SJSA1 (cell line): ENCODE measurements around the gene PLXND1. TPM values are rescaled to one million over a fixed set of nuclear protein-coding genes. Genes with fewer than 3 reads are reported as not detected.

Experiments used
- DNase-seq, 2 experiments: peaks; one replicate each; pipeline ENCODE4 v3.0.0-alpha.2; 2015 to 2020; ENCODE audit warnings: low spot score in 2 of 2, low read depth in 1 of 2
- H3K27ac ChIP-seq: fragments of 250-450 bp; sonication (Bioruptor Pico); 2 replicates; pipeline ENCODE4 v1.5.1; 2020; ENCODE audit warnings: mild to moderate bottlenecking, moderate library complexity
- H3K27me3 ChIP-seq: fragments of 250-450 bp; sonication (Bioruptor Pico); replicated peaks from 2 replicates; pipeline ENCODE4 v1.5.1; 2020; ENCODE audit warnings: mild to moderate bottlenecking, moderate library complexity
- H3K36me3 ChIP-seq: fragments of 250-450 bp; sonication (Bioruptor Pico); 2 replicates; pipeline ENCODE4 v1.5.1; 2020; ENCODE audit warnings: mild to moderate bottlenecking
- H3K4me1 ChIP-seq: fragments of 250-450 bp; sonication (Bioruptor Pico); replicated peaks from 2 replicates; pipeline ENCODE4 v1.6.1; 2021; ENCODE audit warnings: mild to moderate bottlenecking
- H3K4me3 ChIP-seq: fragments of 250-450 bp; sonication (Bioruptor Pico); 2 replicates; pipeline ENCODE4 v1.5.1; 2020; ENCODE audit warnings: mild to moderate bottlenecking
- H3K9me3 ChIP-seq: fragments of 250-450 bp; sonication (Bioruptor Pico); replicated peaks from 2 replicates; pipeline ENCODE4 v1.5.1; 2020; ENCODE audit warnings: mild to moderate bottlenecking
- total RNA-seq: library from RNA; depleted of rRNA; stranded (reverse); fragments of >200 nt; shearing (Covaris generic); gene quantifications from 2 replicates; pipeline ENCODE4 v1.2.3, GENCODE V29; 2014

PLXND1 gene
- total RNA-seq, 1 experiment from 2014 or later = 80.1 TPM

GRCh38 chr3:129605922-129606635 lies 397 bp downstream of the PLXND1 start:
- Histone ChIP-seq H3K27ac (peak overlapping the region; percentile 61), H3K36me3 (peaks cover 23% of the 10 kb centered on the region), H3K4me1 (peaks cover 79% of the 10 kb centered on the region), H3K4me3 (peak overlapping the region; percentile 88), H3K27me3 (no peaks in the 10 kb centered on the region), H3K9me3 (0 out of 2 replicates have a peak, but pooled peaks cover 3% of the 10 kb centered on the region)
- peak; percentile 58 to 66 for DNase-seq

DNA sequence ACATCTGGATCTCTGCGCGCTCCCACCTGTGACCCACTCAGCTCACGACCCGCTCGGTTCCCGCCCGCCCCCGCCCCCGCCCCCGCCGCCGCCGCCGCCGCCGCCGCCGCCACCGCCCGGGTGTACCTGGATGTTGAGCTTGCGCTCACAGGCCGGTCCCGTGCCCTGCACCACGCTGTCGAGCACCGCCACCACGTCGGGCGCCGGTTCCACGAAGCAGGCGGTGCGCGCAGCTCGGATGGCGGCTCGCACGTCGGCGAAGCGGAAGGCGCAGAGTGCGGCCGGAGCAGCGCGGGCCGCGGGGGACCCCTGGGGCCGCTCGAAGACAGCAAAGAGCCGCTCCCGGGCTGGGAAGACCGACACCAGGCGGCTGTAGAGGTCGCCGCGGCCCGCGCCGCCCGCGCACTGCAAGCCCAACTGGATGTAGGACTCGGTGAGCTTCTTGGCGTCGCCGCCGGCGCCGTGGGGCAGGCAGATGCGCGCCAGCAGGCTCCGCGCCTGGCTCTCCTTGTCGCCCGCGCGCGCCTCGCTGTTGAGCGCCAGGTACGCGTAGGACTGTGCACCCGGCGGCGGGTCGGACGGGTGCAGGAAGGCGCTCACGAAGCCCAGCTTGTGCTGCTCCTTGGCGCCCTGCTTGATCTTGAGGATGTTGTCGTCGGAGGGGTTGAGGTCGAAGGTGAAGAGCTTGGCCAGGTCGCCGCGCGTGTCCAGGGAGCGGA lies 1.1 kb downstream of the PLXND1 start:
- H3K36me3 ChIP-seq = peaks cover 23% of the 10 kb centered on the region
- DNase-seq = peak; percentile 61 to 63
- 0 out of 2 replicates have a peak, but pooled peaks cover 3% of the 10 kb centered on the region for H3K9me3 ChIP-seq
- H3K27me3 ChIP-seq = no peaks in the 10 kb centered on the region
- H3K4me1 ChIP-seq = peaks cover 80% of the 10 kb centered on the region
- peak overlapping the region; percentile 88 for H3K4me3 ChIP-seq
- peak overlapping the region; percentile 61; the same call in 1 of the 2 replicates for H3K27ac ChIP-seq

- no peak for DNase-seq
- Histone ChIP-seq H3K27ac (no peak overlapping the region), H3K4me1 (peaks cover 80% of the 10 kb centered on the region), H3K27me3 (no peaks in the 10 kb centered on the region), H3K36me3 (peaks cover 23% of the 10 kb centered on the region), H3K4me3 (peak overlapping the region; percentile 88), H3K9me3 (0 out of 2 replicates have a peak, but pooled peaks cover 3% of the 10 kb centered on the region)
These were observed 1.7 kb downstream of the PLXND1 start for GRCh38 chr3:129604767-129605166.

- Histone ChIP-seq H3K36me3 (peaks cover 23% of the 10 kb centered on the region), H3K27ac (peak overlapping the region; percentile 84), H3K4me1 (peaks cover 80% of the 10 kb centered on the region), H3K27me3 (no peaks in the 10 kb centered on the region), H3K9me3 (0 out of 2 replicates have a peak, but pooled peaks cover 3% of the 10 kb centered on the region), H3K4me3 (peak overlapping the region; percentile 88)
- no peak for DNase-seq
These were observed 2.3 kb downstream of the PLXND1 start for GRCh38 chr3:129603991-129604749.

GRCh38 chr3:129603561-129603942 lies 2.9 kb downstream of the PLXND1 start:
- Histone ChIP-seq H3K27me3 (no peaks in the 10 kb centered on the region), H3K4me1 (peaks cover 80% of the 10 kb centered on the region), H3K27ac (peak overlapping the region; percentile 84), H3K4me3 (peak overlapping the region; percentile 88), H3K36me3 (peaks cover 28% of the 10 kb centered on the region), H3K9me3 (0 out of 2 replicates have a peak, but pooled peaks cover 3% of the 10 kb centered on the region)
- DNase-seq = no peak

DNA sequence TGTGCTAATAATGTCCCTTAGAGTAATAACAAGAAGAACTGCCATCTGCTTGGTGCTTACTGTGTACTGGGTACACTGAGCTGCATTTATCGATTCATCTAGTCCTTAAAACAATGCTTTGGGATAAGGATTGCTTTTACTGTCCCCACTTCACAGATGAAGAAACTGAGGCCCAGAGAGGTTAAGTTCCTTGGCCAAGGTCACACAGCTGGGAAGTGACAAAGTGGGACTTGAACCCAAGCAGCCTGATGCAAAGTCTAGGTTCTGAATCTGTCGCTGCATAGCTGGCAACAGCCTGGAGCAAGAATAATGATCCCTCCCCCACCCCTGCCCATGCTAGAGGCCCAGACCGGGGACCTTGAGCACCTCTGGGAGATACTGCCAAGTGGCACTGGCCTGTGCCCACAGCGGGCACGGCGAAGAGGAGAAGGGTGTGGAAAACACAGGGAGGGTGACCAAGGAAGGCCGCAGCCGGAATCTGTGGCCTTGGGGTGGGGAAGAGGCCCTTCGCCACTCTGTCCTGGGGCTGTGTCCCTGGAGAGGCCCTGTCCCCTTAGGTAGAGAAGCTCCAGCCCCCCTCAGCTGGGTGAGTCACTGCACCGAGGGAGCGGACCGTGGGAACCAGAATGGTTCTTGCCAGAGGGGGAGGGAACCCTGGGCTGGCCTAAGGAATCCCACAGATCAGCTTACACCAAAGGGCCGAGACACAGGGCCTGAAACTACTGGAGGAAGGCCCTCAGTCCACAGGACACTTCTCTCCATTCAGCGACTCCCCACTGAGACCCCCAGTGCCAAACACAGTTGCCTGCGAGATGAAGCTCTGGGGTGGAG lies 3.5 kb downstream of the PLXND1 start:
- H3K27me3 ChIP-seq = no peaks in the 10 kb centered on the region
- peaks cover 34% of the 10 kb centered on the region for H3K36me3 ChIP-seq
- H3K27ac ChIP-seq = peak overlapping the region; percentile 84
- peaks cover 80% of the 10 kb centered on the region for H3K4me1 ChIP-seq
- peak; percentile 93 to 97 for DNase-seq
- H3K9me3 ChIP-seq = 0 out of 2 replicates have a peak, but pooled peaks cover 3% of the 10 kb centered on the region
- peak overlapping the region; percentile 88 for H3K4me3 ChIP-seq

GRCh38 chr3:129602309-129602708 lies 4.2 kb downstream of the PLXND1 start:
- H3K27ac ChIP-seq = peak overlapping the region; percentile 84
- H3K4me3 ChIP-seq = no peak overlapping the region
- H3K9me3 ChIP-seq = 0 out of 2 replicates have a peak, but pooled peaks cover 3% of the 10 kb centered on the region
- no peak for DNase-seq
- no peaks in the 10 kb centered on the region for H3K27me3 ChIP-seq
- H3K4me1 ChIP-seq = peaks cover 80% of the 10 kb centered on the region
- peaks cover 39% of the 10 kb centered on the region for H3K36me3 ChIP-seq

DNA sequence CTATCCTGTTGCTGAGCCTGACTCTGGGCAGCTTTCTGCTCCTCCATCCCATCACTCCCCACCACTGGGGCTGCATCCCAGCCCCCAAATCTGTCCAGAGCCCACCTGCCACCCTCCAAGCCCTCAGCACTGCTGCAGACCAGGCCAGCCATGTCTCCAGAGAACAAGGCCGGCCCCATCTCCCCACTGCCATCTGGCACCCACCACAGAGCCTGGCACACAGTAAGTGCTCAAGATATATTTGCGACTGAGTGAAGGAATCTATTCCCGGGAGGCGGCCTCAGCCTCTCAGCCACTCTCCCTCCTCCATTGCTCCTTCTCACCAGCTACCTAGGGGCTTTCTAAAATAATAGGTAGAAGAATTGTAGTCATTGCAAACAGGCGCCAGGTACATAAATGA lies 4.8 kb downstream of the PLXND1 start:
- H3K27ac ChIP-seq = no peak overlapping the region
- no peak for DNase-seq
- 0 out of 2 replicates have a peak, but pooled peaks cover 3% of the 10 kb centered on the region for H3K9me3 ChIP-seq
- no peaks in the 10 kb centered on the region for H3K27me3 ChIP-seq
- H3K36me3 ChIP-seq = peaks cover 40% of the 10 kb centered on the region
- peaks cover 81% of the 10 kb centered on the region for H3K4me1 ChIP-seq
- no peak overlapping the region for H3K4me3 ChIP-seq

GRCh38 chr3:129600348-129600747 lies 6.1 kb downstream of the PLXND1 start:
- Histone ChIP-seq H3K4me3 (no peak overlapping the region), H3K27ac (peak overlapping the region; percentile 36), H3K4me1 (peaks cover 84% of the 10 kb centered on the region), H3K27me3 (no peaks in the 10 kb centered on the region), H3K9me3 (no peaks in the 10 kb centered on the region), H3K36me3 (peaks cover 38% of the 10 kb centered on the region)
- DNase-seq = no peak

GRCh38 chr3:129599607-129600006 lies 6.9 kb downstream of the PLXND1 start:
- Histone ChIP-seq H3K36me3 (peaks cover 34% of the 10 kb centered on the region), H3K9me3 (no peaks in the 10 kb centered on the region), H3K4me1 (peaks cover 79% of the 10 kb centered on the region), H3K4me3 (no peak overlapping the region), H3K27ac (peak overlapping the region; percentile 36), H3K27me3 (no peaks in the 10 kb centered on the region)
- peak; percentile 83 to 94 for DNase-seq

GRCh38 chr3:129599073-129599472 lies 7.4 kb downstream of the PLXND1 start:
- peaks cover 74% of the 10 kb centered on the region for H3K4me1 ChIP-seq

DNA sequence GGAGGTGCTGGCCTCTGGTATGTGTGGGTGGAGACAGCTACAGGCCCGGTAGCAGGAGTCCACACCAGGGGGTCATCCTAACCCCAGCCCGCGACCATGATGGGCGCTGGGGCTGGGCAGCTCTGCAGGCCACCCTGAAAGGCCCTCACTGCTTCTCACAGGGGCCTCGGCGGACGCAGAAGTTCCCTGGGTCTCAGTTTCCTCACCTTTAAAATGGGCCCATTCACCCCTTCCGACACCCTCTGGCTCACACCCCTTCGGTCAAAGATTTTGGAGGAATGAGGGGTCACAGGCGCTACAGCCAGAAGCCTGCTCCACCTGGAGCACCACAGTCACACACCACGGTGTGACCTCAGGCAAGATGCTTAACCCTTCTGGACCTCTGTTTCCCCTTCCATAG lies 8.0 kb downstream of the PLXND1 start:
- no peak for DNase-seq
- H3K27ac ChIP-seq = 0 out of 2 replicates have a peak overlapping the region, but pooled peaks have one; percentile 3
- H3K4me3 ChIP-seq = no peak overlapping the region
- peaks cover 35% of the 10 kb centered on the region for H3K36me3 ChIP-seq
- H3K9me3 ChIP-seq = no peaks in the 10 kb centered on the region
- peaks cover 68% of the 10 kb centered on the region for H3K4me1 ChIP-seq
- no peaks in the 10 kb centered on the region for H3K27me3 ChIP-seq

More at GRCh38 chr3:129599073-129599472, 7.4 kb downstream of the PLXND1 start:
- H3K27ac ChIP-seq = peak overlapping the region; percentile 36
- no peak for DNase-seq
- peaks cover 31% of the 10 kb centered on the region for H3K36me3 ChIP-seq
- no peak overlapping the region for H3K4me3 ChIP-seq
- H3K9me3 ChIP-seq = no peaks in the 10 kb centered on the region
- no peaks in the 10 kb centered on the region for H3K27me3 ChIP-seq

DNA sequence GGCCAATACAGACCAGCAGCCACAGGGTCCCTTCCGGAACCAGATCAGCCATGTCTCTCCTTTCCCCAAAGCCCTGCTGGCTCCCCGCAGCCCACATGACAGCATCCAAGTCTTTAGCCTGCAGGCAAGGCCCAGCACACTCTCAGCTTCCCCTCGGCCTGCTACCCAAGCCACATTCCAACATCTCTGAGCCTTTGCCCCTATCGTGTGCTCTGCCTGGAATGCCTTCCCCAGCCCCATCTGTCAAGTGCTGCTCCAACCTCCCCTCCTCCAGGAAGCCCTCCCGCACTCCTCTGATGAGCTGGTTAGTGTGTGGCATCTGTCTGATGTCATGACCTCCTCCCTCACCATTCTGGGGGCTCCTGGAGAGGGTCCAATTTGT lies 8.5 kb downstream of the PLXND1 start:
- H3K36me3 ChIP-seq = peaks cover 39% of the 10 kb centered on the region
- H3K4me3 ChIP-seq = no peak overlapping the region
- peak overlapping the region; percentile 75 for H3K27ac ChIP-seq
- DNase-seq = no peak
- no peaks in the 10 kb centered on the region for H3K27me3 ChIP-seq
- H3K4me1 ChIP-seq = peaks cover 63% of the 10 kb centered on the region
- H3K9me3 ChIP-seq = no peaks in the 10 kb centered on the region
